Measurements from ENCODE around the gene AHSA1. TPM values are rescaled to one million over a fixed set of nuclear protein-coding genes. Genes with fewer than 3 reads are reported as not detected.
"Not testable (repeated sequence)": the region's sequence is repeated elsewhere in the genome, so short reads cannot be mapped to it uniquely, and the experiment has no call there.

Gene AHSA1
- total RNA-seq = 57.0 and 88.9 TPM in 2 replicates

- H3K4me3 ChIP-seq (ENCODE audit: low read depth, low read length) = peak within 1 kb of the TSS; percentile 94
- DNase-seq (ENCODE audit: low read depth) = peak; percentile 99
- TF ChIP-seq CTCF (IDR thresholded peaks at IDR 0.05; ENCODE audit: insufficient read depth, low read depth, low read length) = no peak
Measured at GRCh38 chr14:77457522-77458248, at the start of gene AHSA1, which contains the start of gene VIPAS39. Gene AHSA1 (plus strand): TSS chr14:77458093. CDS start chr14:77458190, 97 bp downstream. Gene VIPAS39 (minus strand): TSS chr14:77457601. CDS start chr14:77454102, 3,499 bp downstream.

GRCh38 chr14:77409131-77409533, 48.8 kb upstream of the AHSA1 start:
- TF ChIP-seq CTCF (IDR thresholded peaks at IDR 0.05; ENCODE audit: insufficient read depth, low read depth, low read length) = no peak
- no peak for DNase-seq (ENCODE audit: low read depth)
- no peak overlapping the region for H3K4me3 ChIP-seq (ENCODE audit: low read depth, low read length)

GRCh38 chr14:77415403-77416030, 42.4 kb upstream of the AHSA1 start:
- H3K4me3 ChIP-seq (ENCODE audit: low read depth, low read length); DNase-seq (ENCODE audit: low read depth): not testable (repeated sequence)

DNA sequence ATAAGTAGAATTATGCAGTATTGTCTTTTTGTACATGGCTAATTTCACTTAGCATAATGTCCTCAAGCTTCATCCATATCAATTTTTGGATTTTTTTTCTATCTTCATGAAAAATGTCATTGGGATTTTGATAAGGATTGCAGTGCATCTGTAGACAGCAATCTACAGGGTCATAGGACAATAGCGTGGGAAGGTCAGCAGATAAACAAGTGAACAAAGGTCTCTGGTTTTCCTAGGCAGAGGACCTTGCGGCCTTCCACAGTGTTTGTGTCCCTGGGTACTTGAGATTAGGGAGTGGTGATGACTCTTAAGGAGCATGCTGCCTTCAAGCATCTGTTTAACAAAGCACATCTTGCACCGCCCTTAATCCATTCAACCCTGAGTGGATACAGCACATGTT, 41.8 kb upstream of the AHSA1 start:
- DNase-seq (ENCODE audit: low read depth); H3K4me3 ChIP-seq (ENCODE audit: low read depth, low read length): not testable (repeated sequence)

GRCh38 chr14:77416836-77417235, 41.1 kb upstream of the AHSA1 start:
- no peak overlapping the region for H3K4me3 ChIP-seq (ENCODE audit: low read depth, low read length)
- TF ChIP-seq CTCF (IDR thresholded peaks at IDR 0.05; ENCODE audit: insufficient read depth, low read depth, low read length) = no peak
- no peak for DNase-seq (ENCODE audit: low read depth)

DNA sequence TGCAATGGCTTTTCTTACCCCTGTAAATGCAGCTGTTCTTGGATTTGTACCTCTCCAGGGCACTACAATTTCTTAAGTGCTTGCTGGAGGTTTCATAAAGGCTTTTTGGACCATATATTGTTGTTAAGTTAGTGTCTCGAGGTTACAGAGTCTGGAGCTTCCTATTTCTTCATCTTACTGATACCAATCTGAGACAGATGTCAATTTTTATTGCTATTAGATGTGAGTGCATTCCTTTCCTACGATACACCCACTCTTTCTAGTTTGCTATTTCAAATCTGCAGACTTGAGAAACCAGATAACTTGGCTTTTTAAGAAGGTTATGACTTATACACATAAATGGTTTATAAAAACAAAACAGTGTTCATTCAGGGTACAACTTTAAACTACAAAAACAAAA, 36.7 kb upstream of the AHSA1 start:
- TF ChIP-seq CTCF (IDR thresholded peaks at IDR 0.05; ENCODE audit: insufficient read depth, low read depth, low read length) = no peak
- DNase-seq (ENCODE audit: low read depth) = peak; percentile 47
- no peak overlapping the region for H3K4me3 ChIP-seq (ENCODE audit: low read depth, low read length)

GRCh38 chr14:77423423-77423822, 34.5 kb upstream of the AHSA1 start, which contains the start of gene NOXRED1:
Gene NOXRED1 (minus strand): TSS chr14:77423523. CDS start chr14:77422889, 634 bp downstream.
- DNase-seq (ENCODE audit: low read depth) = no peak
- TF ChIP-seq CTCF (IDR thresholded peaks at IDR 0.05; ENCODE audit: insufficient read depth, low read depth, low read length) = no peak
- H3K4me3 ChIP-seq (ENCODE audit: low read depth, low read length) = no peak within 1 kb of the TSS

All from fibroblast of villous mesenchyme (primary cell).